Neural cell (in vitro differentiated cells): Measurements from ENCODE around the gene OR56A3. TPM values are rescaled to one million over a fixed set of nuclear protein-coding genes. Genes with fewer than 3 reads are reported as not detected.

Experiments used
- H2AFZ ChIP-seq: fragments of 200-600, 300-800 bp; sonication (generic), shearing (Covaris generic); 2 replicates; pipeline ENCODE4 v1.6.0; 2014; ENCODE audit warnings: low read depth, mild to moderate bottlenecking, antibody characterized with exemption, low read length, moderate library complexity
- H3F3A ChIP-seq: fragments of 200-600 bp; shearing (Covaris generic); 2 replicates; pipeline ENCODE4 v1.6.1; 2016; ENCODE audit warnings: mild to moderate bottlenecking, moderate library complexity, mixed read lengths, antibody characterized with exemption, low read length; ENCODE audit not compliant: insufficient read depth, poor library complexity, severe bottlenecking
- H3K27ac ChIP-seq: fragments of 200-600, 300-800 bp; sonication (generic), shearing (Covaris generic); 2 replicates; pipeline ENCODE4 v1.5.1; 2014; ENCODE audit warnings: mild to moderate bottlenecking, low read length, moderate library complexity
- H3K27me3 ChIP-seq: fragments of 300-800, 200-600 bp; sonication (generic), shearing (Covaris generic); 2 replicates; pipeline ENCODE4 v1.6.0; 2014; ENCODE audit warnings: mild to moderate bottlenecking, low read depth, low read length, moderate library complexity; ENCODE audit not compliant: insufficient read depth
- H3K36me3 ChIP-seq: fragments of 300-800, 200-600 bp; sonication (generic), shearing (Covaris generic); 2 replicates; pipeline ENCODE4 v1.5.1; 2014; ENCODE audit warnings: mild to moderate bottlenecking, antibody characterized with exemption, low read length, moderate library complexity; ENCODE audit not compliant: insufficient read depth
- H3K4me2 ChIP-seq: fragments of 300-800, 200-600 bp; sonication (generic), shearing (Covaris generic); 2 replicates; pipeline ENCODE4 v1.6.0; 2014; ENCODE audit warnings: mild to moderate bottlenecking, low read length
- H3K4me3 ChIP-seq: fragments of 300-800, 200-600 bp; sonication (generic), shearing (Covaris generic); 2 replicates; pipeline ENCODE4 v1.5.1; 2014; ENCODE audit warnings: mild to moderate bottlenecking, low read length, moderate library complexity
- H3K79me2 ChIP-seq: fragments of 200-600 bp; shearing (Covaris generic); replicated peaks from 2 replicates; pipeline ENCODE4 v1.6.0; 2014; ENCODE audit warnings: mild to moderate bottlenecking, low read length, moderate library complexity; ENCODE audit not compliant: insufficient read depth
- H3K9ac ChIP-seq: fragments of 300-800, 200-600 bp; sonication (generic), shearing (Covaris generic); 2 replicates; pipeline ENCODE4 v1.6.1; 2016; ENCODE audit warnings: mild to moderate bottlenecking, low read length, mixed read lengths
- H3K9me2 ChIP-seq: fragments of 200-600 bp; shearing (Covaris generic); 2 replicates; pipeline ENCODE4 v1.6.1; 2016; ENCODE audit warnings: mild to moderate bottlenecking, low read length, mixed read lengths; ENCODE audit not compliant: insufficient read depth
- H3K9me3 ChIP-seq: fragments of 200-600, 300-800 bp; sonication (generic), shearing (Covaris generic); 2 replicates; pipeline ENCODE4 v1.6.1; 2016; ENCODE audit warnings: mild to moderate bottlenecking, mixed run types, low read length, moderate library complexity, mixed read lengths
- H4K20me1 ChIP-seq: fragments of 200-600 bp; shearing (Covaris generic); 2 replicates; pipeline ENCODE4 v1.6.1; 2016; ENCODE audit warnings: mild to moderate bottlenecking, mixed run types; ENCODE audit not compliant: insufficient read depth
- CTCF ChIP-seq: fragments of 450-650 bp; IDR thresholded peaks from 2 replicates; pipeline ENCODE4 v1.5.1; 2014; ENCODE audit warnings: antibody characterized with exemption, mild to moderate bottlenecking, moderate library complexity; ENCODE audit not compliant: poor library complexity, severe bottlenecking
- EP300 ChIP-seq: fragments of 450-650 bp; conservative IDR thresholded peaks from 2 replicates; pipeline ENCODE4 v1.6.1; 2014; ENCODE audit warnings: antibody characterized with exemption, mild to moderate bottlenecking, moderate library complexity; ENCODE audit not compliant: poor library complexity, severe bottlenecking
- EZH2 ChIP-seq: fragments of 200-600, 300-800 bp; shearing (Covaris generic), sonication (generic); IDR thresholded peaks from 2 replicates; pipeline ENCODE4 v1.6.1; 2014; ENCODE audit warnings: antibody characterized with exemption, low read length, borderline replicate concordance, mild to moderate bottlenecking; ENCODE audit not compliant: insufficient read depth, poor library complexity, severe bottlenecking
- MXI1 ChIP-seq: fragments of 450-650 bp; conservative IDR thresholded peaks from 2 replicates; pipeline ENCODE4 v1.6.1; 2014; ENCODE audit warnings: antibody characterized with exemption, mild to moderate bottlenecking; ENCODE audit not compliant: poor library complexity, severe bottlenecking
- POLR2AphosphoS5 ChIP-seq: IDR thresholded peaks from 2 replicates; pipeline ENCODE4 v1.6.1; 2012
- RAD21 ChIP-seq: fragments of 450-650 bp; conservative IDR thresholded peaks from 2 replicates; pipeline ENCODE4 v1.6.1; 2014; ENCODE audit warnings: antibody characterized with exemption, mild to moderate bottlenecking, moderate library complexity
- REST ChIP-seq: IDR thresholded peaks from 2 replicates; pipeline ENCODE4 v1.6.1; 2012; ENCODE audit warnings: borderline replicate concordance
- SMC3 ChIP-seq: fragments of 450-650 bp; conservative IDR thresholded peaks from 2 replicates; pipeline ENCODE4 v1.6.1; 2014; ENCODE audit warnings: antibody characterized with exemption, mild to moderate bottlenecking, moderate library complexity; ENCODE audit not compliant: poor library complexity
- TAF1 ChIP-seq: IDR thresholded peaks from 2 replicates; pipeline ENCODE4 v1.6.1; 2012; ENCODE audit warnings: low read depth
- polyA plus RNA-seq: library from polyadenylated mRNA; depleted of rRNA; stranded (reverse); fragments of >200 nt; gene quantifications from 2 replicates; pipeline ENCODE4 v1.2.3, GENCODE V29; 2014

OR56A3 gene
- polyA plus RNA-seq, 1 donor from 2014 or later = not detected

GRCh38 chr11:5923794-5924193 lies 18.3 kb upstream of the OR56A3 start:
- H3K9me2 ChIP-seq = no peaks in the 10 kb centered on the region
- no peak overlapping the region for H3K4me2 ChIP-seq
- no peaks in the 10 kb centered on the region for H3K27me3 ChIP-seq
- no peak overlapping the region for H2AFZ ChIP-seq
- H3K9ac ChIP-seq = no peak overlapping the region
- no peaks in the 10 kb centered on the region for H3K36me3 ChIP-seq
- no peak overlapping the region for H3K27ac ChIP-seq
- H3K9me3 ChIP-seq = no peaks in the 10 kb centered on the region
- no peak for TF ChIP-seq CTCF
- no peak for TF ChIP-seq RAD21
- no peak for TF ChIP-seq POLR2AphosphoS5
- TF ChIP-seq EZH2 = no peak
- no peak for TF ChIP-seq MXI1
- TF ChIP-seq TAF1 = no peak
- TF ChIP-seq REST = no peak
- no peak for TF ChIP-seq EP300
- no peak for TF ChIP-seq SMC3
- no peaks in the 10 kb centered on the region for H3K79me2 ChIP-seq
- no peaks in the 10 kb centered on the region for H3F3A ChIP-seq
- H4K20me1 ChIP-seq = no peaks in the 10 kb centered on the region
- no peak overlapping the region for H3K4me3 ChIP-seq

GRCh38 chr11:5928271-5928670 lies 13.8 kb upstream of the OR56A3 start:
- Histone ChIP-seq H2AFZ (no peak overlapping the region), H3K27me3 (no peaks in the 10 kb centered on the region), H3K27ac (no peak overlapping the region), H3K9me3 (no peaks in the 10 kb centered on the region), H3K36me3 (no peaks in the 10 kb centered on the region), H3K79me2 (no peaks in the 10 kb centered on the region), H4K20me1 (no peaks in the 10 kb centered on the region), H3K4me2 (no peak overlapping the region), H3K9ac (no peak overlapping the region), H3F3A (no peaks in the 10 kb centered on the region), H3K9me2 (no peaks in the 10 kb centered on the region), H3K4me3 (no peak overlapping the region)
- no peak for TF ChIP-seq EP300
- TF ChIP-seq TAF1 = no peak
- TF ChIP-seq SMC3 = no peak
- TF ChIP-seq MXI1 = no peak
- no peak for TF ChIP-seq CTCF
- no peak for TF ChIP-seq POLR2AphosphoS5
- no peak for TF ChIP-seq EZH2
- TF ChIP-seq REST = no peak
- TF ChIP-seq RAD21 = no peak
